Urinary bladder (tissue), 4 donors: ENCODE measurements around the gene ACOT2. TPM values are rescaled to one million over a fixed set of nuclear protein-coding genes. Genes with fewer than 3 reads are reported as not detected.
A peak's percentile ranks its signal among the peaks of the same experiment; 100 is the strongest.

Experiments used
- DNase-seq: peaks from one replicate; pipeline ENCODE4 v3.0.0-alpha.2; 2015; ENCODE audit errors: extremely low spot score
- H3K27ac ChIP-seq: one replicate; pipeline ENCODE4 v1.5.1; 2013; ENCODE audit warnings: low read depth, mild to moderate bottlenecking, moderate library complexity
- H3K36me3 ChIP-seq: one replicate; pipeline ENCODE4 v1.6.1; 2013; ENCODE audit warnings: mild to moderate bottlenecking, moderate library complexity; ENCODE audit not compliant: insufficient read depth
- H3K4me1 ChIP-seq: one replicate; pipeline ENCODE4 v1.6.1; 2013; ENCODE audit warnings: mild to moderate bottlenecking, moderate library complexity; ENCODE audit not compliant: insufficient read depth
- H3K4me3 ChIP-seq: one replicate; pipeline ENCODE4 v1.5.1; 2013; ENCODE audit warnings: low read depth, low read length
- WGBS: extraction: QIAGEN DNeasy Blood & Tissue Kit; methylation state at CpG from one replicate; pipeline ENCODE4 v1.1.7; 2013; 5-methylcytosine and 5-hydroxymethylcytosine counted together
- polyA plus RNA-seq: library from polyadenylated mRNA; stranded (reverse); fragments of 200-250 nt; gene quantifications from one replicate; pipeline ENCODE4 v1.2.3, GENCODE V29; 2013
- total RNA-seq: library from RNA; depleted of rRNA; stranded (reverse); fragments of >200 nt; gene quantifications from one replicate; pipeline ENCODE4 v1.2.3, GENCODE V29; 2014
- donor health status: healthy with polysubstance abuse.
- donor health status: healthy.

Gene ACOT2
- total and polyA plus RNA-seq, 2 donors: 39.4 to 84.3 TPM

DNA sequence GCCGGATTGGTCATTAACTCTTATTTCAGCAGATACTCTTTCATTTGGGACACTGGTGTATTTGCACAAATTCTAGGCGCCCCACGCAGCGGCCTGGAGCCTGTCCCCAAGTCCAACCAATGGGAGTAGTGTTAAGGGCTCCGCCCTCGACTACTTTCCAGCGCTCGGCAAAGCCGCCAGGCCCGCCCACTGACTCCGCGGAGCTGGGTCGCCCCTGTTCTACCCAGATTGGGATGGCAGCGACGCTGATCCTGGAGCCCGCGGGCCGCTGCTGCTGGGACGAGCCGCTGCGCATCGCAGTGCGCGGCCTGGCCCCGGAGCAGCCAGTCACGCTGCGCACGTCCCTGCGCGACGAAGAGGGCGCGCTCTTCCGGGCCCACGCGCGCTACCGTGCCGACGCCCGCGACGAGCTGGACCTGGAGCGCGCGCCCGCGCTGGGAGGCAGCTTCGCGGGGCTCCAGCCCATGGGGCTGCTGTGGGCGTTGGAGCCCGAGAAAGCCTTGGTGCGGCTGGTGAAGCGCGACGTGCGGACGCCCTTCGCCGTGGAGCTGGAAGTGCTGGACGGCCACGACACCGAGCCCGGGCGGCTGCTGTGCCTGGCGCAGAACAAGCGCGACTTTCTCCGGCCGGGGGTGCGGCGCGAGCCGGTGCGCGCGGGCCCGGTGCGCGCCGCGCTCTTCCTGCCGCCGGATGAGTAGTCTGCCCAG lies 43.5 kb downstream of the ACOT2 start, which contains the start of gene ACOT6:
Gene ACOT6 (plus strand): TSS at position 179 of the 707 bp plus-strand sequence. CDS start 55 bp downstream, at position 234.
- WGBS: under 1% methylated on average over 84 of the region's 84 CpGs

DNA sequence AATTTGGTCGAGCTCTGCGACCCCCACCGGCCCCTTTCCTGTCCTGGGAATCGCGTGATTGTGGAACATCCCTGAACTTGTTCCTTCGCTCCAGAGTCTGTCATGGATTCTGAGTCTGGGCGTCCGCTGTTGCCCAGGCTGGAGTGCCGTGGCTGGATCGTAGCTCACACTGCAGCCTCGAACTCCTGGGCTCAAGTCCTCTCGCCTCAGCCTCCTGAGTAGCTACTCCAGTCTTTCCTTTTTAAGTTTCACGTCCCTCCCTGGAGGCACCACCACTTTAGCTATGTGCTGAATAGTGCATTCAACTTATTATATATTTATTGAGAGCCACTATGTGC lies 44.0 kb downstream of the ACOT2 start:
- no peak for DNase-seq
- Histone ChIP-seq H3K36me3 (no peaks in the 10 kb centered on the region), H3K4me3 (peak overlapping the region; percentile 53), H3K4me1 (no peaks in the 10 kb centered on the region), H3K27ac (peak overlapping the region; percentile 78)
- 2% methylated on average over 13 of the region's 13 CpGs for WGBS

More for the DNA sequence above, 43.5 kb downstream of the ACOT2 start, which contains the start of gene ACOT6:
- Histone ChIP-seq H3K27ac (peak within 1 kb of the TSS; percentile 78), H3K4me1 (no peaks in the 10 kb centered on the region), H3K4me3 (peak within 1 kb of the TSS; percentile 53), H3K36me3 (no peaks in the 10 kb centered on the region)
- DNase-seq: no peak

DNA sequence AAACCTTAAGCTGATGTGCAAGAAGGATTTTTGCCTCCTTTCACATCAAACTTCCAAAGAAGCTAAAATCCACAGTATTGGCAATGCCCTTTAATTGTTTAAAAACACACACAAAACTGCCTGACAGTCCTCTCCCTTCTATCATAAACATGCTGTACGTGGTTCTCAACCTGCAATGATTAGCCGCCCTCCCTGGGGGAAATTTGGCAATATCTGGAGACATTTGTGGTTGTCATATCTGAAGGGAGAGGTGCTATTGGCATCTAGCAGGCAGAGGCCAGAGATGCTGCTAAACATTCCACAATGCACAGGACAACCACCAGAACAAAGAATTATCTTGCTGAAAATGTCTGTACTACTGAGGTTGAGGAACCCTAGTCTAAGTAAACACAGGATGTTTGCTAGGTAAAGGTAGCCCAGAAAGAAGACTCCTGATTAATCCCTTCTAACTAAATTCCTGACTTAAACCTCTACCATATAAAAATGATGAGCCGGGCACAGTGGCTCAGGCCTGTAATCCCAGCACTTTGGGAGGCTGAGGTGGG lies 44.5 kb downstream of the ACOT2 start:
- no peak overlapping the region for H3K4me3 ChIP-seq
- no peak for DNase-seq
- no peaks in the 10 kb centered on the region for H3K4me1 ChIP-seq
- 83% methylated on average over 3 of the region's 3 CpGs for WGBS
- H3K27ac ChIP-seq: no peak overlapping the region
- no peaks in the 10 kb centered on the region for H3K36me3 ChIP-seq

DNA sequence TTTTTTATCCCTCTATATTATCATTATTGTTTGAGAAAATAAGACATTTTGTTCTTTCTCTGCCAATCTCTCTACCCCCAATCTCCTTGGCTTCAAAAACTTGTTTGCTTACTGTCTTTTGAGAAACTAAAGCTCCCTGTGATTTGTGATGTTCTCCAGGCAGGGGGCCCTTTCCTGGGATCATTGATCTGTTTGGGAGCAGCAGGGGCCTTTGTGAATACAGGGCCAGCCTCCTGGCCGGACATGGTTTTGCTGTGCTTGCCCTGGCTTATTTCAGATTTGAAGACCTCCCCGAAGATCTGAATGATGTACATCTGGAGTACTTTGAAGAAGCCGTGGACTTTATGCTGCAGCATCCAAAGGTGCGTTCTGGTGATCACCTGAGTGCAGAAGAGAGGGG lies 47.8 kb downstream of the ACOT2 start:
- 83% methylated on average over 4 of the region's 4 CpGs for WGBS
- no peaks in the 10 kb centered on the region for H3K36me3 ChIP-seq
- H3K4me3 ChIP-seq: no peak overlapping the region
- H3K4me1 ChIP-seq: no peaks in the 10 kb centered on the region
- H3K27ac ChIP-seq: no peak overlapping the region
- no peak for DNase-seq

DNA sequence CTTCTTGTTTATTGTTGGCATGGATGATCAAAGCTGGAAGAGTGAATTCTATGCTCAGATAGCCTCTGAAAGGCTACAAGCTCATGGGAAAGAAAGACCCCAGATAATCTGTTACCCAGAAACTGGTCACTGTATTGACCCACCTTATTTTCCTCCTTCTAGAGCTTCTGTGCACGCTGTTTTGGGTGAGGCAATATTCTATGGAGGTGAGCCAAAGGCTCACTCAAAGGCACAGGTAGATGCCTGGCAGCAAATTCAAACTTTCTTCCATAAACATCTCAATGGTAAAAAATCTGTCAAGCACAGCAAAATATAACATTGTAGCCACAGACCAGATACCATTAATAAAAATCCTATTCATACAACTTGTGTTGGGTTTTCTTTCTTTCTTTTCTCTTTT lies 50.5 kb downstream of the ACOT2 start:
- Histone ChIP-seq H3K36me3 (no peaks in the 10 kb centered on the region), H3K4me3 (no peak overlapping the region), H3K4me1 (no peaks in the 10 kb centered on the region), H3K27ac (no peak overlapping the region)
- 86% methylated on average over 1 of the region's 1 CpG for WGBS
- DNase-seq: no peak

DNA sequence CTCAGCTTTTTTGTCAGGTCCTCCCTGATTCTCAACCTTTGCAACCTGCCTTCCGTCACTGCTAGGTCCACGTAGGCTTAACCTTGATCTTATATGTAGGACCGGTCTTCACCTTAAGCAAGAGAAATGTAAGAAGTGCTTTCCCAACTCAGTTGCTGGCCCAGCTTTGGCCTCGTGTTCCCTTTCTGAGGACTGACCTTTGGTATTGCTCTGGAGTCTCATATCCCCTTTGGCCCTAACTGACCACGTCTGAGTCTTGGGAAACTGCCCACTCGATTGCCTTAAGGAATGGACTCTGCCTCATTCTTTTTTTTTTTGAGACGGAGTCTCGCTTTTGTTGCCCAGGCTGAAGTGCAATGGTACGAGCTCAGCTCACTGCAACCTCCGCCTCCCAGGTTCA lies 51.3 kb downstream of the ACOT2 start:
- WGBS: 85% methylated on average over 10 of the region's 10 CpGs
- no peaks in the 10 kb centered on the region for H3K4me1 ChIP-seq
- H3K36me3 ChIP-seq: no peaks in the 10 kb centered on the region
- no peak overlapping the region for H3K27ac ChIP-seq
- no peak for DNase-seq
- H3K4me3 ChIP-seq: no peak overlapping the region

DNA sequence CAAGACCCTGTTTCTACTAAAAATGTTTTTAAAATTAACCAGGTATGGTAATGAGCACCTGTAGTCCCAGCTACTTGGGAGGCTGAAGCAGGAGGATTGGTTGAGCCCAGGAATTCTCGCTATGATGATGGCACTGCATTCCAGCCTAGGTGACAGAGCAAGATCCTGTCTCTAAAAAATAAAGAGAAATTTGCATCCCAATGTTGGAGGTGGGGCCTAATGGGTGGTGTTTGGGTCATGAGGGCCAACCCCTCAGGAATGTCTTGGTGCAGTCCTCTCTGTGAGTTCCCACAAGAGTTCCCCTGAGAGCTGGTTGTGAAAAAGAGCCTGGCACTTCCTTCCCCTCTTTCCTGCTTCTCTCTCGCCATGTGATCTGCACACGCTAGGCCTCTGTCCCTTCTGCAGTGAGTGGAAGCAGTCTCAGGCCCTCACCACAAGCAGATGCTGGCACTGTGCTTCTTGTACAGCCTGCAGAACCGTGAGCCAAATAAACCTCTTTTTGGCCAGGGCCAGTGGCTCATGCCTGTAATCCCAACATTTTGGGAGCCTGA lies 54.6 kb downstream of the ACOT2 start:
- no peak for DNase-seq
- Histone ChIP-seq H3K36me3 (no peaks in the 10 kb centered on the region), H3K4me3 (no peak overlapping the region), H3K4me1 (no peaks in the 10 kb centered on the region), H3K27ac (no peak overlapping the region)
- 94% methylated on average over 4 of the region's 4 CpGs for WGBS

Other genes starting within 250 kb of the ACOT2 start
- gene NUMB, start 110.7 kb upstream of the ACOT2 start, total RNA-seq: 57.9 TPM
- gene NUMB, start 110.7 kb upstream of the ACOT2 start, polyA plus RNA-seq: 52.3 TPM
- gene RIOX1, start 78.3 kb upstream of the ACOT2 start, total RNA-seq: 9.9 TPM
- 9.7 TPM for gene RIOX1, start 78.3 kb upstream of the ACOT2 start, polyA plus RNA-seq
- 1.7 TPM for gene ACOT1, start 32.1 kb upstream of the ACOT2 start, total RNA-seq
- gene ACOT1, start 32.1 kb upstream of the ACOT2 start, polyA plus RNA-seq: 12.0 TPM
- 0.37 TPM for gene HEATR4, start 10.3 kb upstream of the ACOT2 start, total RNA-seq
- gene HEATR4, start 10.3 kb upstream of the ACOT2 start, polyA plus RNA-seq: 0.37 TPM
- gene ACOT4, start 22.7 kb downstream of the ACOT2 start, total RNA-seq: 1.6 TPM
- gene ACOT4, start 22.7 kb downstream of the ACOT2 start, polyA plus RNA-seq: 1.0 TPM
- not detected for gene ACOT6, start 43.3 kb downstream of the ACOT2 start, total RNA-seq
- gene ACOT6, start 43.3 kb downstream of the ACOT2 start, polyA plus RNA-seq: not detected
- 13.3 TPM for gene DNAL1, start 75.8 kb downstream of the ACOT2 start, total RNA-seq
- gene DNAL1, start 75.8 kb downstream of the ACOT2 start, polyA plus RNA-seq: 6.3 TPM
- gene PNMA1, start 145.2 kb downstream of the ACOT2 start, total RNA-seq: 38.3 TPM
- 85.8 TPM for gene PNMA1, start 145.2 kb downstream of the ACOT2 start, polyA plus RNA-seq